Gastrocnemius medialis (tissue), 4 donors: ENCODE measurements around the gene CNOT10. TPM values are rescaled to one million over a fixed set of nuclear protein-coding genes. Genes with fewer than 3 reads are reported as not detected.
"Not testable (repeated sequence)": the region's sequence is repeated elsewhere in the genome, so short reads cannot be mapped to it uniquely, and the experiment has no call there.

Experiments
- ATAC-seq, 2 donors: fragments of 150-250 bp; one replicate each; pipeline ENCODE4 v1.9.1; 2016
- DNase-seq, 2 donors: peaks; one replicate each; pipeline ENCODE4 v3.0.0-alpha.2; 2019
- H3K27ac ChIP-seq, 4 donors: fragments of 200-600 bp; sonication (generic); 1 replicate in 1 of 4; 2 replicates in 3 of 4; pipeline ENCODE4 v1.5.1; 2016 to 2018; ENCODE audit warnings: mild to moderate bottlenecking in 2 of 4, moderate library complexity in 1 of 4
- H3K27me3 ChIP-seq, 3 donors: fragments of 200-600 bp; sonication (generic) in 2 of 3; 1 replicate in 1 of 3; 2 replicates in 2 of 3; pipeline versions ENCODE4 v1.5.1 to v1.6.0; 2016 to 2019; ENCODE audit warnings: mild to moderate bottlenecking in 1 of 3, moderate library complexity in 1 of 3
- H3K36me3 ChIP-seq, 2 donors: fragments of 200-600 bp; sonication (generic) in 1 of 2; one replicate each; pipeline ENCODE4 v1.5.1; 2017 to 2018
- H3K4me1 ChIP-seq, 2 donors: fragments of 200-600 bp; sonication (generic) in 1 of 2; one replicate each; pipeline ENCODE4 v1.5.1; 2016 to 2017; ENCODE audit warnings: mild to moderate bottlenecking in 2 of 2
- H3K4me3 ChIP-seq, 4 donors: fragments of 200-600 bp; sonication (generic) in 3 of 4; 1 replicate in 1 of 4; 2 replicates in 3 of 4; pipeline ENCODE4 v1.5.1; 2016 to 2019; ENCODE audit warnings: mild to moderate bottlenecking in 2 of 4
- H3K9me3 ChIP-seq, 3 donors: fragments of 200-600 bp; sonication (generic) in 2 of 3; 1 replicate in 1 of 3; 2 replicates in 2 of 3; pipeline ENCODE4 v1.5.1; 2016 to 2019
- CTCF ChIP-seq, 5 experiments: fragments of 450-650 bp in 3 of 5; fragments of 200-600 bp in 2 of 5; sonication (generic) in 2 of 5; IDR thresholded peaks in 4 of 5; conservative IDR thresholded peaks in 1 of 5; 1 replicate in 4 of 5; 2 replicates in 1 of 5; pipeline ENCODE4 v1.5.1; 2016 to 2019; ENCODE audit warnings: antibody characterized with exemption in 5 of 5, mild to moderate bottlenecking in 3 of 5, moderate library complexity in 3 of 5
- POLR2A ChIP-seq, 2 donors: fragments of 450-650 bp; IDR thresholded peaks; one replicate each; pipeline ENCODE4 v1.6.1; 2017; ENCODE audit warnings: antibody characterized with exemption in 2 of 2, mild to moderate bottlenecking in 2 of 2, moderate library complexity in 2 of 2
- in situ Hi-C, 4 donors: fragments of 200-750 bp; cut with MboI; loops; one replicate each; pipeline versions ENCODE4 v1.15.0 to v1.8.0; 2017; ENCODE audit warnings: low sequenced_read_pairs in 4 of 4
- intact Hi-C: fragments of 100-400 bp; cut with DNase I; formaldehyde crosslinking; loops from one replicate; pipeline ENCODE4 v1.15.1; 2023; ENCODE audit warnings: low total_unique reads
- total RNA-seq, 4 donors: library from RNA; depleted of rRNA; stranded (reverse); fragments of >200 nt; gene quantifications; one replicate each; pipeline versions ENCODE4 v1.1.0 to v1.2.3, GENCODE V29; 2016

The CNOT10 gene
- total RNA-seq, 4 donors from 2014 or later = 10.2 to 16.8 (median 10.9) TPM

GRCh38 chr3:32643816-32644215 is 41.2 kb upstream of the CNOT10 start:
- no peak for ATAC-seq
- no peak for DNase-seq
- Histone ChIP-seq H3K4me1 (no peaks in the 10 kb centered on the region), H3K27ac (no peak overlapping the region), H3K4me3 (no peak overlapping the region), H3K9me3 (no peaks in the 10 kb centered on the region), H3K36me3 (no peaks in the 10 kb centered on the region), H3K27me3 (no peaks in the 10 kb centered on the region)
- TF ChIP-seq CTCF (IDR thresholded peaks at IDR 0.05 in 4 of 5, conservative IDR thresholded peaks at IDR 0.05 in 1 of 5) (no peak), POLR2A (IDR thresholded peaks at IDR 0.05) (no peak)
- in situ Hi-C loops (no loop called here), intact Hi-C loops (no loop called here)

- no peak overlapping the region for H3K4me3 ChIP-seq
- no peak for TF ChIP-seq POLR2A (IDR thresholded peaks at IDR 0.05)
- TF ChIP-seq CTCF (IDR thresholded peaks at IDR 0.05 in 4 of 5, conservative IDR thresholded peaks at IDR 0.05 in 1 of 5) = no peak
- no peak for ATAC-seq
- no peaks in the 10 kb centered on the region for H3K9me3 ChIP-seq
- H3K4me1 ChIP-seq = no peaks in the 10 kb centered on the region
- no peak overlapping the region for H3K27ac ChIP-seq
- in situ Hi-C loops = no loop called here
- intact Hi-C loops = no loop called here
- no peak for DNase-seq
- H3K36me3 ChIP-seq = no peaks in the 10 kb centered on the region
- H3K27me3 ChIP-seq = no peaks in the 10 kb centered on the region
Measured at GRCh38 chr3:32644380-32644779, 40.6 kb upstream of the CNOT10 start.

GRCh38 chr3:32646761-32647160 is 38.2 kb upstream of the CNOT10 start:
- Histone ChIP-seq H3K4me3 (no peak overlapping the region), H3K9me3 (no peaks in the 10 kb centered on the region), H3K4me1 (no peaks in the 10 kb centered on the region), H3K27me3 (no peaks in the 10 kb centered on the region), H3K27ac (no peak overlapping the region), H3K36me3 (no peaks in the 10 kb centered on the region)
- DNase-seq = no peak
- TF ChIP-seq CTCF (IDR thresholded peaks at IDR 0.05 in 4 of 5, conservative IDR thresholded peaks at IDR 0.05 in 1 of 5) (no peak), POLR2A (IDR thresholded peaks at IDR 0.05) (no peak)
- in situ Hi-C loops (no loop called here), intact Hi-C loops (no loop called here)
- ATAC-seq = no peak

- H3K9me3 ChIP-seq, H3K4me3 ChIP-seq, H3K4me1 ChIP-seq, H3K36me3 ChIP-seq, DNase-seq, intact Hi-C loops, ATAC-seq, H3K27me3 ChIP-seq, H3K27ac ChIP-seq: not testable (repeated sequence)
- in situ Hi-C loops = loop anchor here in 1 of 4 donors (25.0 kb wide), 1 partner anchor 290 kb away; no protein-coding TSS in a partner anchor
Measured at GRCh38 chr3:32652337-32653100, 32.5 kb upstream of the CNOT10 start.

- in situ Hi-C loops (loop anchor here in 1 of 4 donors (25.0 kb wide), 1 partner anchor 293 kb away; no protein-coding TSS in a partner anchor), intact Hi-C loops (no loop called here)
- TF ChIP-seq CTCF (IDR thresholded peaks at IDR 0.05 in 4 of 5, conservative IDR thresholded peaks at IDR 0.05 in 1 of 5) (no peak), POLR2A (IDR thresholded peaks at IDR 0.05) (no peak)
- ATAC-seq (no peak), DNase-seq (no peak)
- no peaks in the 10 kb centered on the region for H3K4me1 ChIP-seq
- H3K4me3 ChIP-seq = no peak overlapping the region
- H3K36me3 ChIP-seq = no peaks in the 10 kb centered on the region
- no peaks in the 10 kb centered on the region for H3K9me3 ChIP-seq
- H3K27ac ChIP-seq = no peak overlapping the region
- no peaks in the 10 kb centered on the region for H3K27me3 ChIP-seq
Measured at GRCh38 chr3:32655167-32655566, 29.8 kb upstream of the CNOT10 start.
